ENCODE data around the gene IFNA2.

- TF ChIP-seq, protein P1, sequence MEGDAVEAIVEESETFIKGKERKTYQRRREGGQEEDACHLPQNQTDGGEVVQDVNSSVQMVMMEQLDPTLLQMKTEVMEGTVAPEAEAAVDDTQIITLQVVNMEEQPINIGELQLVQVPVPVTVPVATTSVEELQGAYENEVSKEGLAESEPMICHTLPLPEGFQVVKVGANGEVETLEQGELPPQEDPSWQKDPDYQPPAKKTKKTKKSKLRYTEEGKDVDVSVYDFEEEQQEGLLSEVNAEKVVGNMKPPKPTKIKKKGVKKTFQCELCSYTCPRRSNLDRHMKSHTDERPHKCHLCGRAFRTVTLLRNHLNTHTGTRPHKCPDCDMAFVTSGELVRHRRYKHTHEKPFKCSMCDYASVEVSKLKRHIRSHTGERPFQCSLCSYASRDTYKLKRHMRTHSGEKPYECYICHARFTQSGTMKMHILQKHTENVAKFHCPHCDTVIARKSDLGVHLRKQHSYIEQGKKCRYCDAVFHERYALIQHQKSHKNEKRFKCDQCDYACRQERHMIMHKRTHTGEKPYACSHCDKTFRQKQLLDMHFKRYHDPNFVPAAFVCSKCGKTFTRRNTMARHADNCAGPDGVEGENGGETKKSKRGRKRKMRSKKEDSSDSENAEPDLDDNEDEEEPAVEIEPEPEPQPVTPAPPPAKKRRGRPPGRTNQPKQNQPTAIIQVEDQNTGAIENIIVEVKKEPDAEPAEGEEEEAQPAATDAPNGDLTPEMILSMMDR (conservative IDR thresholded peaks at IDR 0.05; ENCODE audit: low read depth, low read length), result no peak
- TF ChIP-seq POLR2A (IDR thresholded peaks at IDR 0.05; ENCODE audit: low read depth, low read length), result no peak
- no peak for TF ChIP-seq NFE2L2 (IDR thresholded peaks at IDR 0.05; ENCODE audit: low read depth, low read length)
- TF ChIP-seq RFX5 (IDR thresholded peaks at IDR 0.05; ENCODE audit: low read depth, low read length), result no peak
- TF ChIP-seq SMC3 (IDR thresholded peaks at IDR 0.05; ENCODE audit: low read depth, low read length), result no peak
- TF ChIP-seq, protein P2, sequence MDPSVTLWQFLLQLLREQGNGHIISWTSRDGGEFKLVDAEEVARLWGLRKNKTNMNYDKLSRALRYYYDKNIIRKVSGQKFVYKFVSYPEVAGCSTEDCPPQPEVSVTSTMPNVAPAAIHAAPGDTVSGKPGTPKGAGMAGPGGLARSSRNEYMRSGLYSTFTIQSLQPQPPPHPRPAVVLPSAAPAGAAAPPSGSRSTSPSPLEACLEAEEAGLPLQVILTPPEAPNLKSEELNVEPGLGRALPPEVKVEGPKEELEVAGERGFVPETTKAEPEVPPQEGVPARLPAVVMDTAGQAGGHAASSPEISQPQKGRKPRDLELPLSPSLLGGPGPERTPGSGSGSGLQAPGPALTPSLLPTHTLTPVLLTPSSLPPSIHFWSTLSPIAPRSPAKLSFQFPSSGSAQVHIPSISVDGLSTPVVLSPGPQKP (IDR thresholded peaks at IDR 0.05; ENCODE audit: borderline replicate concordance, low read depth, low read length), result no peak
- TF ChIP-seq CEBPB (IDR thresholded peaks at IDR 0.05; ENCODE audit: low read depth, low read length), result no peak
- no peak for TF ChIP-seq RAD21 (IDR thresholded peaks at IDR 0.05; ENCODE audit: low read length)
- no peak for TF ChIP-seq USF2 (IDR thresholded peaks at IDR 0.05; ENCODE audit: low read depth, low read length)
- no peak for TF ChIP-seq MXI1 (IDR thresholded peaks at IDR 0.05; ENCODE audit: borderline replicate concordance, low read depth, low read length)
- no peak for TF ChIP-seq MAZ (IDR thresholded peaks at IDR 0.05; ENCODE audit: borderline replicate concordance, low read depth, low read length)
- TF ChIP-seq BHLHE40 (IDR thresholded peaks at IDR 0.05; ENCODE audit: low read depth, low read length), result no peak
- no peak for TF ChIP-seq RCOR1 (IDR thresholded peaks at IDR 0.05; ENCODE audit: insufficient replicate concordance, low read length)
- TF ChIP-seq MAFK (IDR thresholded peaks at IDR 0.05; ENCODE audit: low read depth, low read length), result no peak
Measured at GRCh38 chr9:21414220-21414940, 29.2 kb upstream of the IFNA2 start.
